Right atrium auricular region (tissue), 2 donors: ENCODE data around the gene CCDC192. TPM values are rescaled to one million over a fixed set of nuclear protein-coding genes. Genes with fewer than 3 reads are reported as not detected.
"Not testable (repeated sequence)": the region's sequence is repeated elsewhere in the genome, so short reads cannot be mapped to it uniquely, and the experiment has no call there.

Source experiments
- DNase-seq: peaks from one replicate; pipeline ENCODE4 v3.0.0-alpha.2; 2019; ENCODE audit warnings: low spot score
- H3K27ac ChIP-seq, 2 donors: fragments of 200-600 bp; sonication (generic); 1 replicate in 1 of 2; 2 replicates in 1 of 2; pipeline ENCODE4 v1.5.1; 2016 to 2019
- H3K27me3 ChIP-seq, 2 donors: fragments of 200-600 bp; sonication (generic); one replicate each; pipeline versions ENCODE4 v1.5.1 to v1.6.0; 2017 to 2019
- H3K36me3 ChIP-seq: fragments of 200-600 bp; sonication (generic); one replicate; pipeline ENCODE4 v1.5.1; 2016
- H3K4me1 ChIP-seq, 2 donors: fragments of 200-600 bp; sonication (generic); one replicate each; pipeline versions ENCODE4 v1.5.1 to v1.6.0; 2017 to 2019
- H3K4me3 ChIP-seq, 2 donors: fragments of 200-600 bp; sonication (generic); 1 replicate in 1 of 2; 2 replicates in 1 of 2; pipeline ENCODE4 v1.5.1; 2017 to 2019; ENCODE audit warnings: mild to moderate bottlenecking in 1 of 2, moderate library complexity in 1 of 2
- H3K9me3 ChIP-seq, 2 donors: fragments of 200-600 bp; sonication (generic); one replicate each; pipeline ENCODE4 v1.5.1; 2019
- CTCF ChIP-seq, 2 donors: fragments of 200-600 bp; sonication (generic); IDR thresholded peaks; one replicate each; pipeline ENCODE4 v1.5.1; 2019; ENCODE audit warnings: antibody characterized with exemption in 2 of 2
- total RNA-seq, 2 donors: library from RNA; depleted of rRNA; stranded (reverse); fragments of >200 nt; gene quantifications; one replicate each; pipeline ENCODE4 v1.1.0, GENCODE V29; 2016

Gene CCDC192
- total RNA-seq, 2 donors from 2014 or later = not detected

DNA sequence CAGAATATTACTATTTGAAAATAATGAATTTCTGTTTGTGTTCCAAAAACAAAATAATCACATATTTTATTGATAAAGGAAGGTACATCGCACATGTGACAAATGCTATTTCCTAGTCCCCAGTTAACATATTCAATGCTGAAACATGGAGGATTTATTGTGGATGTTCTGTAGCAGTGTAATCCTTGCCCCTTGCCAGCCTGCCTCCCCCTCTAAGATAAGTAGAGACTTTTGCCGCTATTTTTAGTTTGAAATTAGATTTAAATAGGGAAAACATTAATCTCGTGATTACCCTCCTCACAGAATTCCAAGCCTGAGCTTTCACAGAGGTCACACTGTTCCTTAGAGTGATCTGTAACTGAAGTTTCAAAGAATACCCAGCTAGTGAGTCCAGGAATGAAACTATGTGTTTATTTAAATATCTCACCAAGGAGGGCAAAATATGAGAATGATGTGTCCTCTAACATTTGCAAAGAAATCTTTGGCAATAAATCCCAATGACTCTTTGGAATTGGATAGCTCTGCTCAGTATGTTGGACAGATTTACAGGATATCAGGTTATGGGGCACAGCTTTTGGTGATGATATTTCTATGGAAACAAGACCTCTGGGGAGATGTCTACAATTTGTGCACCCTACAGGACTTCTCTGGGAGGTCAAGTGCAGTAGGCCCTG lies 37.0 kb upstream of the CCDC192 start:
- no peaks in the 10 kb centered on the region for H3K9me3 ChIP-seq
- TF ChIP-seq CTCF (IDR thresholded peaks at IDR 0.05) = no peak
- H3K27ac ChIP-seq = no peak overlapping the region
- DNase-seq = no peak
- no peaks in the 10 kb centered on the region for H3K36me3 ChIP-seq
- H3K27me3 ChIP-seq = no peaks in the 10 kb centered on the region
- H3K4me3 ChIP-seq = no peak overlapping the region
- peaks cover 0 to 6% of the 10 kb centered on the region in 2 donors for H3K4me1 ChIP-seq

- H3K9me3 ChIP-seq = no peaks in the 10 kb centered on the region
- no peak overlapping the region for H3K27ac ChIP-seq
- no peaks in the 10 kb centered on the region for H3K27me3 ChIP-seq
- no peak for TF ChIP-seq CTCF (IDR thresholded peaks at IDR 0.05)
- H3K4me3 ChIP-seq = no peak overlapping the region
- H3K36me3 ChIP-seq = no peaks in the 10 kb centered on the region
- peaks cover 0 to 6% of the 10 kb centered on the region in 2 donors for H3K4me1 ChIP-seq
- DNase-seq = no peak
Measured at GRCh38 chr5:127667926-127668325, 35.3 kb upstream of the CCDC192 start.

DNA sequence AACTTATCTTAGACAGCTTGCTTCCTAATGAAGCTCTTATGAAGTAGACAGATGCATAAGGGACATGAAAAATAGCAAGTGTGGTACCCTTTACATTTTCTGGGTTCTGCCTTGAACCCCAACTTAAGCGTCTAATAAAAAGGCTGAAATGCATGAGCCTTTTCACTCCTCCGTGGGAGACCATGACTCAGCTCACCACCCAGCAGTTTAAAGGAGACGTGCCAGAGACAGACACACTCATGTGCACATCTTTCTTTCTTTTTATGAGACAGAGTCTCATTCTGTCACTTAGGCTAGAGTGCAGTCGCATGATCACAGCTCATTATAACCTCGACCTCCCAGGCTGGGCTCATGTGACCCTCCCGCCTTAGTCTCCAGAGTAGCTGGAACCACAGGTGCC lies 32.0 kb upstream of the CCDC192 start:
- Histone ChIP-seq H3K4me1 (peaks cover 0 to 4% of the 10 kb centered on the region in 2 donors), H3K27me3 (no peaks in the 10 kb centered on the region), H3K36me3 (no peaks in the 10 kb centered on the region), H3K9me3 (no peaks in the 10 kb centered on the region), H3K4me3 (no peak overlapping the region), H3K27ac (no peak overlapping the region)
- no peak for DNase-seq
- no peak for TF ChIP-seq CTCF (IDR thresholded peaks at IDR 0.05)

GRCh38 chr5:127673117-127673800 lies 29.9 kb upstream of the CCDC192 start:
- H3K27ac ChIP-seq = no peak overlapping the region
- no peaks in the 10 kb centered on the region for H3K4me1 ChIP-seq
- H3K27me3 ChIP-seq = no peaks in the 10 kb centered on the region
- H3K4me3 ChIP-seq = no peak overlapping the region
- no peaks in the 10 kb centered on the region for H3K36me3 ChIP-seq
- H3K9me3 ChIP-seq = no peaks in the 10 kb centered on the region
- DNase-seq = no peak
- TF ChIP-seq CTCF (IDR thresholded peaks at IDR 0.05) = no peak

- not testable (repeated sequence) for H3K36me3 ChIP-seq, H3K27ac ChIP-seq, H3K4me3 ChIP-seq, H3K9me3 ChIP-seq, H3K27me3 ChIP-seq, H3K4me1 ChIP-seq, DNase-seq
Measured at GRCh38 chr5:127676951-127677350, 26.2 kb upstream of the CCDC192 start.

- not testable (repeated sequence) for H3K4me3 ChIP-seq, H3K27ac ChIP-seq, H3K9me3 ChIP-seq, DNase-seq, H3K4me1 ChIP-seq, H3K36me3 ChIP-seq, H3K27me3 ChIP-seq
Measured at GRCh38 chr5:127679691-127680330, 23.4 kb upstream of the CCDC192 start.
